GM18867 (cell line): Measurements from ENCODE around the gene RAI14.
"Not testable (repeated sequence)": the region's sequence is repeated elsewhere in the genome, so short reads cannot be mapped to it uniquely, and the experiment has no call there.

Source experiments
- ATAC-seq: cut with Tn5 transposase; IDR thresholded peaks from one replicate; pipeline ENCODE4 v1.9.1; 2021; ENCODE audit warnings: mild to moderate bottlenecking, moderate library complexity; ENCODE audit not compliant: unreplicated experiment

RAI14 gene

DNA sequence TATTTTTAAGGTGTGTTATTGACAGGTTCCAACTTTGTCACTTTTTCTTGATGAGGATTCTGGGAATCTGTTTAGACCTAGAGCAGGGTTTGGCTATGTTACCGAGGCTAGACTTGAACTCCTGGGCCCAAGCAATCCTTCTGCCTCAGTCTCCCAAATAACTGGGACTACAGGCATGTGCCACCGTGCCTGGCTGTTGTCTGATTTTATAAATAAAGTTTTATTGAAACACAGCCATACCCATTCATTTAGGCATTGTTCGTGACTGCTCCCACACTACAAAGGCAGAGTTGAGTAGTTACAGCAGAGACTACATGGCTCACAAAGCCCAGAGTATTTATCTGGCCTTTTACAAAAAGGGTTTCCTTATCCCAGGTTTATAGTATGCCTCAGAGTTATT is 102.4 kb downstream of the RAI14 start:
- ATAC-seq = no peak

DNA sequence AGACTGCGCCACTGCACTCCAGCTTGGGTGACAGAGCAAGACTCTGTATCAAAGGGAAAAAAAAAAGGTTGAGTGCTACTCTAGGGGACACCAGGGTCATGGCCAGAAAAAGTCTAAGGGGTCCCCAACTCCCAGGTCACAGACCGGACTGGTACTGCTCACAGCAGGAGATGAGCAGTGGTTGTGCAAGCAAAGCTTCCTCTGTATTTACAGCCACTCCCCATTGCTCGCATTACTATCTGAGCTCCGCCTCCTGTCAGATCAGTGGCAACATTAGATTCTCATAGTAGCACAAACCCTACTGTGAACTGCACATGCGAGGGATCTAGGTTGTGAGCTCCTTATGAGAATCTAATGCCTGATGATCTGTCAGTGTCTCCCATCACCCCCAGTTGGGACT is 103.1 kb downstream of the RAI14 start:
- ATAC-seq = not testable (repeated sequence)

DNA sequence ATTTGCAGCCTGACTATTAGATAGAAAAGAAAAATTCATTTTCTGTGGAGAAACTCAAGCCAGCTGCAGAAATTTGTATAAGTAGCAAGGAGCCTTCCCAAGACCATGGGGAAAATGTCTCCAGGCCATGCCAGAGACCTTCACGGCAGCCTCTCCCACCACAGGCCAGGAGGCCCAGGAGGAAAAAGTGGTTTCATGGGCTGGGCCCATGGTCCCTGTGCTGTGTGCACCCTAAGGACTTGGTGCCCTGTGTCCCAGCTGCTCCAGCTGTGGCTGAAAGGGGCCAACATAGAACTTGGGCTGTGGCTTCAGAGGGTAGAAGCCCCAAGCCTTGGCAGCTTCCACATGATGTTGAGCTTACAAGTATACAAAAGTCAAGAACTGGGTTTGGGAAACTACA is 109.5 kb downstream of the RAI14 start:
- no peak for ATAC-seq

DNA sequence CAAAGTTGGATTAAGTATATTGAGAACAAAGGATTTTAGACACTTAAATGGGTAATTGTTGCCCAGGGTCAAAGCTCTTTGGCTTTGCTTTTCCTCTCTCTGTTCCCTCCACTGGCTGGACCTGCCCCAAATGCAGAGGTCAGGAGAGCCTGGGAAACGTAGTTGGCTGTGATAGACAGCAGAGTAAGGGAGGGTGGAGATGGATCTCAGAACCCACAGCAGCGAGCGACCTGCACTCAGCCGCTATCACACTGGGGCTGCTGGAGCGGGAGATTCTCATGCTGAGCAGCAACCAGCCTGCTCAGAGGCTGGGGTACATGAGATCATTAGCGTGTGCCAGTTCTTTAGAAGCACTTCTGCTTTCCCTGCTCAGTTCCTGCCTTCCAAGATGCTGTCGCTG is 111.1 kb downstream of the RAI14 start:
- no peak for ATAC-seq

DNA sequence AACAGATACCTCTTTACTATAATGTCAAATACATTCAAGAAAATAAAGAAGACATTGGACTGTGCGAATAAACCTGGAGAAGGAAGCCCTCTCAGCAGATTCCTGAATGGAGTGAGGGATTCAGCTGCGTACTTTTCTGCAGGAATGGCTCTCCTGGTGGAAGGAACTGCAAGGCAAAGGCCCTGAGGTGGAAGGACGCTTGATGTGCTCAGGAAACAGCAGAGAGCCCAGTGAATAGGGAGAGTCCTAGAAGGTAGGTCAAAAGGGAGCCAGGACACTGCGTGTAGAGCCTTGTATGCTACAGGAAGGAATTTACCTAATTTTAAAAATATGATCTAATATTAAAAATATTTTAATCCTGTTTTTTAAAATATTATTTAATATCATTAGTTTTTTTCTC is 114.4 kb downstream of the RAI14 start:
- no peak for ATAC-seq

DNA sequence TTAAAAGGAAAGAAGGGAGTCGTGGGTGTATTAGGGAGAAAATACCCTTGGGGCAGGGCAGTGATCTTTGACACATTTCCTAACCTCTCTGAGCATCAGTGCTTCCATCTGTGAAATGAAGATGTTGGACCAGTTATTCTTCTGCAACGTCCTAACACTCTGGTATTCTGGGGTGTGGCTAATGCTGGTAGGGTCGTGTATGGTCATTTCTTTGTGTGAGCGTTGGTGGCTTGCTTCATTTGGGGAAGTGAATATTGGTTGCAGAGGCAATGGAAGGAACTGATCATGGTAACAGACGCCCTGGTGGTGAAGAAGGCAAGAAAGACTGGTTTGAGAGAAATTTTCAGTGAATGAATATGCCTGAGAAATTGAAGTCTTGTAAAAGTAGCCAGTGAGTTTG is 114.9 kb downstream of the RAI14 start:
- no peak for ATAC-seq

DNA sequence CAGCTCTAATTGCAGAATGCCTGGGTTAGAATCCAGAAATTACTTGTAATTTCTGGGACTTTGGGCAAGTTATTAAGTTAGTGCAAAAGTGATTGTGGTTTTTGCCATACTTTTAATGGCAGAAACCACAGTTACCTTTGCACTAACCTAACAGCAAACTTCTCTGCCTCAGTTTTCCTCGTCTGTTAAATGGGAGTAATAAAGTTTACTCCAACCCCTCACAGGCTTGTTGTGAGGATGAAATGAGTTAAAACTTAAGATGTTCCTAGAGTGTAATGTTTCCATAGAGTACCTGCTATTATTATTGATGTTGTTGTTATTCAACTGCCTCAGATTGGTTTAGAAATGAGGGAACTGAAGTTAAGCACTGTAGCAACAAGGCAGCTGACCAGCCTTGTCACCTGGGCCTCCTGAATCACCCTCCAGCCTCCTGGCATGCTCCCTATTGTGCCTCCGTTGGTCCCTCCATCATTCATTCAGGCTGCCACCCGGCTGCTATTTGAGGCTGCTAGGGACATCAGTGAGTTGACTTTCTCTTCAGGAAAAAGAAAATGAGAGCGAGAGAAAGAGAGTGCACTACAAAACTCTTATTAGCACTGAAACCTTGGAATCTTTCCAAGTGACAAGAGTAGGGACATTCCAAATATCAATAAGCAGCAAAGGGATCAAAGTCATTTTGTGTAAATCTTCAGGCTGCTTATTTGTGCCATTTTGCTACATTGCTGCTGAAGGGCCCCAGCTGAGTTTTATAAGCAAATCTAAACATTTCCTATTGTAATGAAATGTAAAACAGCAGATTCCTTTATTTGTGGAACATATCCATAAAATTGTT is 116.4 kb downstream of the RAI14 start:
- no peak for ATAC-seq

DNA sequence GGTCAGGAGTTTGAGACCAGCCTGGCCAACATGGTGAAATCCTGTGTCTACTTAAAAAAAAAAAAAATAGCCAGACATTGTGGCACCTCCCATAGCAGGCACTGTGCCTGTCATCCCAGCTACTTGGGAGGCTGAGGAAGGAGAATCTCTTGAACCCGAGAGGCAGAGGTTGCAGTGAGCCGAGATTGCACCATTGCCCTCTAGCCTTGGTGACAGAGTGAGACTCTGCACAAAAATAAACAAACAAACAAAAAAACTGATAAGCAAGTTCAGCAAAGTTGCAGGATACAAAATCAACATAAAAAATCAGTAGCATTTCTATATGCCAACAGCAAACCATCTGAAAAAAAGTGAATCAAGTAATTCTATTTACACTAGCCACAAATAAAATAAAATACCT is 118.0 kb downstream of the RAI14 start:
- ATAC-seq = no peak

DNA sequence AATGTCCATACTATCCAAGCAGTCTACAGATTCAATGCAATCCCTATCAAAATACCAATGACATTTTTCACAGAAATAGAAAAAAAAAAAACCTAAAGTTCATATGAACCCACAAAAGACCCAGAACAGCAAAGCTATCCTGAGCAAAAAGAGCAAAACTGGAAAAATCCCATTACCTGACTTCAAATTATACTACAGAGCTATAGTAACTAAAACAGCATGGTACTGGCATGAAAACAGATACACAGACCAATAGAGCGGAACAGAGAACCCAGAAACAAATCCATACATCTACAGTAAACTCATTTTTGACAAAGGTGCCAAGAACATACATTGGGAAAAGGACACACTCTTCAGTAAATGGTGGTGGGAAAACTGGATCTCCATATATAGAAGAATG is 118.5 kb downstream of the RAI14 start:
- ATAC-seq = not testable (repeated sequence)

DNA sequence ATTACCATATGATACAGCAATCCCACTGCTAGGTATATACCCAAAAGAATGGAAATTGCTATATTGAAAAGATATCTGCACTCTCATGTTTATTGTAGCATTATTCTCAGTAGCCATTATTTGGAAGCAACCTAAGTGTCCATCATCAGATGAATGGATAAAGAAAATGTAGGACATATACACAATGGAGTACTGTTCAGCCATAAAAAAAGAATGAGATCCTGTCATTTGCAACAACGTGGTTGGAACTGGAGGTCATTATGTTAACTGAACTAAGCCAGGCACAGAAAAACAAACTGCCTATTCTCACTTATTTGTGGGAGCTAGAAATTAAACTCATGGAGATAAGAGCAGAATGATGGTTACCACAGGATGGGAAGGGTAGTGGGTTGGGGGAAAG is 119.8 kb downstream of the RAI14 start:
- no peak for ATAC-seq

DNA sequence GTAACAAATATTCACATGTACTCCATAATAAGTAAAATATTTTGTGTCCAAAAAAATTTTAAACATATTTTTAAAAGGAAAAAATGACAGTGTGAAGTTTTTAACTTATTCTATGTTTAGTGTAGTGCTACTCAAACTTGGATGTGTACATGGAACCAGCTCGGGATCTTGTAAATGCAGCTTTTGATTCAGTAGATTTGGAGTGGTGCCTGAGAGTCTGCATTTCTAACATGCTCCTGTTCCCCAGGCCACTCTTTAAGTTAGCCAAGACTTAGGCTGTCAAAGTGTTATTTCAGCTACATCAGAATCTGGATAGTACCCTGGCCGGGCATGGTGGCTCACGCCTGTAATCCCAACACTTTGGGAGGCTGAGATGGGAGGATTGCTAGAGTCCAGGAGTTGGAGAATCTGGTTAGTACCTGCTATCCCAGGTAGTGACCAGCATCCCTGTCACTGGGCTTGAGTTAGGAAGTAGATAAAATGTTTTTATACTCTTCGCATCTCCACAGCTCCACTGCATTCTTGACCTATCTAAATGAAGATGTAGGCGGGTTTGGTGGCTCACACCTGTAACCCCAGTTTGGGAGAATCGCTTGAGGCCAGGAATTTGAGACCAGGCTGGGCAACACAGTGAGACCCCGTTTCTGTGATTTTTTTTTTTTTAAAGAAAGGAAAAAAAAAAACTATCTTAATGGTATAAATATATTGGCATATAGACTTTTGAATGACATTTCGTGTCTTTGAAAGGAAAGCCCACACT is 122.1 kb downstream of the RAI14 start:
- no peak for ATAC-seq

DNA sequence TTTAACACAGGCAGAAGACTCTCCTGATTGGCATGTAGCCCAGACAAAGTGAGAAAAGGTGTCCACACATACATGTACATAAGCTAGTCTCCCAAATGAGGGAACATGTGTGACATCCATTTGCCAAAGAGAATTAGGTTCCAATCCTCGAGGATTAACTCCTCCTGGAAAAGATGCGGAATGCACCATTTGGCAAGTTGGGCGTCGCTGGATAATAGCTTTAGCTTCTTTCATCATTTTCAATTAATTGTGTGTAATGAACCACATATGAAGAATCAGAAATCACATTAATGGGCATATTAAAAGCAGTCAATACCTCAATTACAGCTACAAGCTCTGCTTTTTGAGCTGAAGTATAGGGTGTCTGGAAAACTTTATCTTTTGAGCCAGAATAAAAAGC is 127.8 kb downstream of the RAI14 start:
- ATAC-seq = not testable (repeated sequence)

DNA sequence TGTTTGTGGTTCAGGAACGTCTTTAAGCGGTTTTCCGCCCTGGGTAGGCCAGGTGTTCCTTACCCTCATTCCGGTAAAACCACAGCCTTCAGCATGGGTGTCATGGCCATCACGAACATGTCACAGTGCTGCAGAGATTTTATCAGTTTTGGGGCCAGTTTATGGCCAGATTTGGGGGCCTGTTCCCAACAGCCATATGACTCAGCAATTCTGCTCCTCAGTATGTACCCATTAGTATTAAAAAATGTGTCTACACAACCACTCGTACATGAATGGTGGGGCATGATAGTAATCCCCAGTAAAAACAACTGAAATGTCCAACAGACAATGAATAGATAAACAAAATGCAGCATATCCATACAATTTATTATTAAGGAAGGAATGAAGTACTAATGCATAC is 130.9 kb downstream of the RAI14 start:
- no peak for ATAC-seq

DNA sequence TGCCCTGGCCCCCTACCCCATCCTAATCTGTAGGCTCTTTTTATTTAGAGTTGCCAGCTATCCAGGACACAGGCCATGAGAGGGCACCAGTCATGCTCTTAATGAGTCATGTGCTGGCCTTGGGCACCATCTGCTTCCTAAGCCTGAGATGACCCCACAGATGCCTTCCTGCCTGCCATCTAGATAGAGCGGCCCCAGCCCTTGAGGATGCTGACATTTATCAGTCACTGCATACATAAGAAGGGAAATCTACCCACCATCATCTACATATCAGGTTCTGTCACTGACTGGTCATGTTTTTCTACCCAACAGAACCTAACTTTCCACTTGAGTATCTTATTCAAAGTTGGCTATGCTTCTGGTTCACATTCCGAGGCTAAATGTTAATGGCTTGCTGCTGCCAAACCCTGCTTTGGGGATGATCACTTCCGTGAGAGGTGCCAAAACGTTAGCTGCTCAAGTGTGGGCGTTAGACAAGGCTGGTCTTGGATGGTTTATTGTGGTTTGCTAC is 132.9 kb downstream of the RAI14 start:
- no peak for ATAC-seq

DNA sequence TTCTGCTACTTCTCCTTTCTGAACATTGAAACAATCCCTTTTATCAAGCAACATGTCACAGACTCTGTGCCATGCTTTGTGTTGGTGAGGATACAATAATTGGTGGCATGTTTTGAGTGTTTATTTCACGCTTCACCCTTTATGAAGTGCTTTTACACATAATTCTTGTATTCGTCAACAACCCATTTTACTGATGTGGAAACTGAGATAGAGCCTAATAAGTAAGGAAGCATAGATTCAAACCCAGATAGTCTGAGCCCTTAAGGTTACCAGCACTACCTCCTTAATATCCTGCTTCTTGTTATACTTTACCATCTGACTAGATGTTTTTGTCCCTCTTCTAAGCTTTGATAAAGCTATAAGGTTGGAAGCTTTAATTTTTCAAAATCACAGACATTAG is 133.5 kb downstream of the RAI14 start:
- ATAC-seq = no peak

DNA sequence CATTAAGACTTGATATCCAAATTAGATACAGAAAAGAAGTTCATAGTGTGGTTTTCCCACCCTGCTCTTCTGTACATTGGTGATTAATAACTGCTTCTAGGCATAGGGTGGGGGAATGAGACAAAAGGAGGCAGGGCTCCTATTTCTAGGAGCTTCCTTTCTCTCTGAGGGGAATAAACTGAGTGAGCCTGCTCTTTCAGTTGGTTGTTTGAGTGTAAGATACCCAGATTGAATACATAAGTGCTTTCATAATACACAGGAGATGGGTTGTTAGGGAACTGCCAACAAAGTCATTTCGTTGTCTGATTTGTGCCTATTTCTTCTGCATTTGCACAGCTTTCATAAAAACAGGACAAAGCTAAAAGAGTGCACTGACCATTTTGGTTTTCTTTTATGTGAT is 133.9 kb downstream of the RAI14 start:
- no peak for ATAC-seq

DNA sequence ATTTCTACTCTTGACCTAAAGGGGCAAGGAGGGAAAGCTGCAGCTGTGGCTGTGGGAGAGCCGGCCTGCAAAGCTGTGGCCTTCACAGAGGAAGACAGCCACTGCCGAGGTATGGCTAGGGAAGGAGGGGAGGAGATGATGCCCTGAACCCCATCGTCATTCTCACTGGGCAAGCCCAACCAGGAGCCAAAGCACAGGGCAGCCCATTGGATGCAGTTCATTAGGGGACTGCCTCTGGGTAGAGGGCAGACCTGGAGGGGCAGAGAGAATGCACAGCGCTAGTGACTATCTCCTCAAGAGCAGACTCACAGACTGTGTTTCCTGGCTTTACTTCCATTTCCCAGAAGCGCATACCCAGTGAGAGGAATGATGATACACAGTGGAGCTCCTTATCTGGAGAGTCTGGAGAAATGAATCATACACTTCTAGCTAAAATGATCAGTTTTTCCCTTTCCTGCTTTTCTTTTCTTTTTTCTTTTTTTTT is 135.7 kb downstream of the RAI14 start:
- ATAC-seq = no peak

DNA sequence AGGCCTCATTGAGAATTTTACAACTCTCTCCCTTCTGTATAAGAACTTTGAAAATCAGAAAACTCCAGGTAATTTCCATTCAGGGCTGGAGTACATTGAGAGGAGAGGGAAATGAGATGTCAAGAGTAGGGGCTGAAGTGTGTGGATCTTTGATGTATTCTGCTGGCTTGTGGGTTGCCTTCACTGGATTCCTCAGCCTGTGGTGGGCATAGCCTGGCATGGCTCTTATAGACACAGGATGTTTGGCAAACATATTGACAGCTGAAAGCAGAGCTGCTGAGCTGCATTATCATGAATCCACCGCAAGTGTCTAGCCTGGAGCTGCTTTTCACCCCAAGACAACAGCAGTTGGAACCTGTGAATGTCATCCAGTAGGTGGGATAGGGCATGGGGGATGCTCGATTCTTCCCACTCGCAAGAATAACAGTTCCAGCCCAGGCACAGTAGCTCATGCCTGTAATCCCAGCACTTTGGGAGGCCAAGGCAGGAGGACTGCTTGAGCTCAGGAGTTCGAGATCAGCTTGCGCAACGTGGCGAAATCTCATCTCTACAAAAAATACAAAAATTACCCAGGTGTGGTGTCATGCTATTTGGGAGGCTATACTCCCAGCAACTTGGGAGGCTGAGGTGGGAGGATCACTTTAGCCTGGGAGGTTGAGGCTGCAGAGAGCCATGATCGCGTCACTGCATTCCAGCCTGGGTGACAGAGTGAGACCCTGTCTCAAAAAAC is 146.9 kb downstream of the RAI14 start:
- ATAC-seq = no peak

DNA sequence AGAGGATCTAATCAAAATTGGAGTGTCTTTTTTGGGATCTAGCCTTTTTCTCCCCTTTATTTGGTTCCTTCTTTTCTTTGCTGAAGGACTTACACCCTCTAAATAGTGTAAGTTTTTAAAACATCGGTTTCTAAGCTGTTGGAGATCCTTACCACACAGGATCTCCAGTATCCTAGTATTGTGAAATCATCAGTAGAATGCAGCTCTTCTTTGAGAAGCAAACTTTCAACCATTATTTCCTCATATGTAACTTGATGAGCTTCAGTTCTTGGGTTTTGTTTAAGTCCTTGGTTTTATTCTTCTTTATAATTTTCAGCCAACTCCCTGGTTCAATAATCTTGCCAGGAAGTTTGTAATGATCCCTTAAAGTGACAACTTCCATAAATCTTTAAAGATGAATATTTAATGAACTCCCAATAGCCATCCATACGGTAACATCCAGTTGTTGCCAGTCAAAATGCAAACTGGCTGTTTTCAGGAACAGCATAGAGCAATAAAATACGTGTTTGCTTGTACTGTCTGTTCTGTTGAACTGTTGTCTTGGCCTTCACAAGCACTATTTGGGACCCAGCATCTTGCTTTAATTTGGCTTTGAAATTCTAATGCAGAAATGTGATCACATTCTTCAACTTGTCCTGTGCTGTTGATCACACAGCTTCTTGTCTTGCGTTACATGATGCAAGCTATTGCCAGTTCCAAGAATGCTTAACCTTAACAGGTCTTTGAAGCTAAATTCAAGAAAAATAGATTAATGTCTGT is 148.0 kb downstream of the RAI14 start:
- ATAC-seq = no peak

DNA sequence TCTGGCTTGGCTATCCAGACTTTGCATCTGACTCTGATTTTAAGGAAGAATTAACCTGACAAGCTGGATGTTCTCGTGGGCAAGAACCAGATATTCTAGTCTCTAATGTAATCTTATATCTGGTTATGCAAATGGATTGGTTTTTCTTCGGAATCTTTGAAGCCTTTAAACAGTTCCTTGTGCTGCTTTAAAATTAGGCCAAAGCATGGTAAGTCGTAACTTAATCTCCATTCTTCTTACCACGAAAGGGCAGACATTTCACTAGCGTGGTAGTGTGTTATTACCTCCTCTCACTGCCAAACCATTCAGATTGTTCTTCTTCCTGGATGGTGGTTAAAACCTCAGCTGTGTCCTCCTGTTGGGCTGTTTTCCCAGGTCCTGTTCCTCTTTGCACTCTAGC is 148.8 kb downstream of the RAI14 start:
- no peak for ATAC-seq

DNA sequence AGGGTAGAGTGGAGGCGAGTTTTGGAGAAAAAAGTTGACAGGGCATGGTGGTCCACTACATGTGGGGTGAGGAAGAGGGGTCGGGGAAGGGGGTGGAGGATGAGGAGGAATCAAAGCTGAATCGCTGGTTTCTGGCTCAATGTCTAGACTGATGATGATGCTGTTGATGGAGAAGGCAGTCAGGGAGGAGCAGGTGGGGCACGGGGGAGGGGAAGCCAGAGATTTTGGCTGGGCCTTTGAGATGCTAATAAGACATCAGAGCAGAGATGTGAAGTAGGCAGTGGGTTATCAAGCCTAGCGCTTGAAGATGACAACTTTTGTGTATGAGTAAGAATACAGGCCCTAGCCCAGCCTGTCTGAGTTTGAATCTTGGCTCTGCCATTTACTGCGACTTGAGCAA is 150.4 kb downstream of the RAI14 start:
- ATAC-seq = no peak
